Hematopoietic multipotent progenitor cell treated with erythropoietin and hydrocortisone succinate and interleukin-3 and kit ligand, for 4 days (in vitro differentiated cells): ENCODE measurements around the gene SMC6.

ENCODE experiments used
- DNase-seq: peaks from one replicate; pipeline ENCODE4 v3.0.0-alpha.2; 2015

The SMC6 gene

GRCh38 chr2:17759805-17760204, 6.2 kb upstream of the SMC6 start:
- DNase-seq: peak; percentile 50

GRCh38 chr2:17758118-17758517, 4.5 kb upstream of the SMC6 start:
- DNase-seq: peak; percentile 24

- no peak for DNase-seq
These were observed 3.7 kb upstream of the SMC6 start for GRCh38 chr2:17757321-17757720.

- DNase-seq: no peak
These were observed 3.1 kb upstream of the SMC6 start for GRCh38 chr2:17756668-17757067.

- DNase-seq: peak; percentile 37
These were observed 1.3 kb upstream of the SMC6 start for GRCh38 chr2:17754773-17755425.

- DNase-seq: peak; percentile 90
These were observed 463 bp downstream of the SMC6 start for GRCh38 chr2:17752892-17753802.

GRCh38 chr2:17752246-17752645, 1.4 kb downstream of the SMC6 start:
- DNase-seq: no peak

- DNase-seq: no peak
These were observed 3.7 kb downstream of the SMC6 start for GRCh38 chr2:17749753-17750438.

- DNase-seq: no peak
These were observed 4.9 kb downstream of the SMC6 start for GRCh38 chr2:17748745-17749144.

- no peak for DNase-seq
These were observed 5.7 kb downstream of the SMC6 start for GRCh38 chr2:17747684-17748452.

GRCh38 chr2:17740203-17740602, 13.4 kb downstream of the SMC6 start:
- DNase-seq: no peak

- DNase-seq: no peak
These were observed 16.6 kb downstream of the SMC6 start for GRCh38 chr2:17736989-17737388.

GRCh38 chr2:17735864-17736263, 17.7 kb downstream of the SMC6 start:
- DNase-seq: no peak

GRCh38 chr2:17733599-17733998, 20.0 kb downstream of the SMC6 start:
- peak; percentile 88 for DNase-seq

GRCh38 chr2:17729880-17730279, 23.7 kb downstream of the SMC6 start:
- DNase-seq: no peak

GRCh38 chr2:17728210-17728609, 25.4 kb downstream of the SMC6 start:
- DNase-seq: no peak

GRCh38 chr2:17719562-17720371, 33.8 kb downstream of the SMC6 start:
- DNase-seq: peak; percentile 56

- no peak for DNase-seq
These were observed 34.9 kb downstream of the SMC6 start for GRCh38 chr2:17718689-17719088.

- peak; percentile 31 for DNase-seq
These were observed 35.9 kb downstream of the SMC6 start for GRCh38 chr2:17717666-17718065.

GRCh38 chr2:17713291-17713690, 40.3 kb downstream of the SMC6 start:
- no peak for DNase-seq

GRCh38 chr2:17710547-17711248, 42.9 kb downstream of the SMC6 start:
- DNase-seq: no peak
